Stimulated activated CD4-positive, alpha-beta T cell treated with anti-CD3 and anti-CD28 coated beads, Interleukin-1b, Interleukin-23, amount 100 ng/mL, for 4 hours (primary cell): ENCODE data around the gene ERC1.
A peak's percentile ranks its signal among the peaks of the same experiment; 100 is the strongest.

Experiments
- DNase-seq, 2 donors: peaks; one replicate each; pipeline ENCODE4 v3.0.0-alpha.2; 2020; ENCODE audit warnings: low read depth in 2 of 2

The ERC1 gene

DNA sequence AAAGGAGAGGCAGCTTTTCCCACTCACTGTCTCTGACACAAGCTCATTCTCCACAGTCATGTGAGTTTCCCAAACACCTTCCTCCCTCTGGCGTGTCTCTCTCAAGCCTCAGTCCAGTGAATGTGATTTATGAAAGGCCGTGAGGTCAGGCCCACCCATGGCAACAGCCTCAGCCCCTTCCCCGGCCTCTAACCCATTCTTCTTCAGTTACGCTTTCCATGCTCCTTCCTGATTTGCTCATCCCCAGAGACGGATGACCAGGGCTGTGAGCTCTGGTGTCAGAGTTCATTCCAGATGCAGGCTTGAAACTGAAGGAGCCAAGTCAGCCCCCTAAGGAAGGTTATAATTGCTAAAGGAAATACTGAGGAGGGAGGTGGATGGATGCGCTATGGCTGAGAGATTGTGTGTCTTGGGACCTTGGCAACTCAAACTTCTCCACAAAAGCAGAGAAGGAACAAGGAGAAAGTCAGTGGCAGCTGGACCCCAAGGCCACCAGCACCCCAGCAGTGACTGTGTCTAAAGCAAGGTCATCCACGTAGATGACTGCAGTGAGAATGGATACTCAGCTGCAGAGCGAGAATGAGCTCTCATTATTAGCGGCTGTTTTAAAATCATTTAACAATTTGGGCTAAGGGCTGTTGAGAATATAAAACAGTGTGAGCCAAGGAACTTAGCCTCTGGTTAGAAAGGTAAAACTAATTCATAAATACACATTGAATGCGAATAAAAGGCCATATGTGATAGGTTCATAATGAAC is 519.2 kb downstream of the ERC1 start:
- DNase-seq: no peak

DNA sequence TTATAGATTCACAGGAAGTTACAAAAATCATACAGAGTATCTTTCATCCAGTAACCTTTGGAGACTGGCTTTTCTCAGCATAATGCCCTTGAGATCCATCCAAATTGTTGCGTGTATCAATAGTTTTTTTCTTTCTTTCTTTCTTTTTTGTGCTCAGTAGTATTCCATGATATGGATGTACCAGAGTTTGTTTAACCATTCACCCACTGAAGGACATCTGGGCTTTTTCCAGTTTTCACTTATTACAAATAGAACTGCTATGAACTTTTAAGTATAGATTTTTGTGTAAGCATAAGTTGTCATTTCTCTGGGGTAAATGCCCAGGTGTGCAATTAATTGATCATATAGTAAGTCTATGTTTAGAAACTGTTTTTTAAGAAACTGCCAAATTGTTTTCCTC is 524.0 kb downstream of the ERC1 start:
- no peak for DNase-seq

- no peak for DNase-seq
Measured at GRCh38 chr12:1515428-1515827, 524.4 kb downstream of the ERC1 start.

DNA sequence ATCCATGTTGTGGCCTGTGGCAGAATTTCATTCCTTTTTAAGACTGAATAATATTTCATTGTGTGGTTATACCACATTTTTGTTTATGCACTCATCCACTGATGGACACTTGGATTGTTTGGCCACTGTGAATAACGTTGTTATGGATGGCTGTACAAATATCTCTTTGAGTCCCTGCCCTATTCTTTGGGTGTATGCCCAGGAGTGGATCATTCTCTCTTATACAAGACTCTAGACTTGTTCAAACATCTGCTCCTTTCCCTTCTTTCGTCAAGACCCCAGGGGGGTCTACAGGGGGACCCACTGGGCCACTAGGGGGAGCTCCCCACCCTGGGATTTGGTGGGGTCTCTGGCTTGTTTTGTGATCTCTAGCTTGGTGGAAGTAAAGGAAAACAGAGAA is 526.0 kb downstream of the ERC1 start:
- no peak for DNase-seq

DNA sequence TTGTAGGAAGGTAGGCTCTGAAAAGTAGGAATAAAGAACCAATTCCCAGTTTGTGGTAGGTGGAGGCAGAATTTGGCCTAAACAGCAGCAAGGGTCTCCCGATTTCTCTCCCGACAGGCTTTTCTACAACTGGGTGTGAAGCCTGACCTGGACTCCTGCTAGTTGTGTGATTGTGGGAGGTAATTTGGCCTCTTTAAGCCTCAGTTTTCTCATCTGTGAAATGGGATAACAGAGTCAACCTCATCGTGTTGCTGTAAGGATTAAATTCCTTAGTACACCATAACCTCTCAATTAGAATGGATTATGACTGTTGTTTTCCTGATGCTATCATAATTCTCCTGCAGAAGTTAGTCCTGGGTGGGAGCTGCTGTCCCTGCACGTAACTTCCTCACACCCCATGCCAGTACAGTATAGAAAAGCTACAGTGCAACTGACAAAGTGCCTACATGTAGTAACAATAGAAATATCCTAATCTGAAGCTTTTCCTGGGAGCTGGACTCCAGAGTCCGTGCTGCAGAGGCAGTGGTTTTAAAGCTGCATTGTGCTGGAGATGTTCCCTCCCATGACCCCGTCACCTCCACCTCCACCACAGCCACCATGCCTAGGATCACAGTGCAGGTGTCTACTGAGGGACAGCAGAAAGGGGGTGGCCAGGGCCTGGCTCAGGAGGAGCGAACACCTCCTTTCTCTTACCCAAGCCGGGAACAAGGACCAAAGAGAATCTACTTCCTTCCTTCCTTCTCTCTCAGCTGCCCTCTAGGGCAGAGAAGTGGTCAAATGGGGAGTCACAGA is 526.9 kb downstream of the ERC1 start:
- DNase-seq: no peak

DNA sequence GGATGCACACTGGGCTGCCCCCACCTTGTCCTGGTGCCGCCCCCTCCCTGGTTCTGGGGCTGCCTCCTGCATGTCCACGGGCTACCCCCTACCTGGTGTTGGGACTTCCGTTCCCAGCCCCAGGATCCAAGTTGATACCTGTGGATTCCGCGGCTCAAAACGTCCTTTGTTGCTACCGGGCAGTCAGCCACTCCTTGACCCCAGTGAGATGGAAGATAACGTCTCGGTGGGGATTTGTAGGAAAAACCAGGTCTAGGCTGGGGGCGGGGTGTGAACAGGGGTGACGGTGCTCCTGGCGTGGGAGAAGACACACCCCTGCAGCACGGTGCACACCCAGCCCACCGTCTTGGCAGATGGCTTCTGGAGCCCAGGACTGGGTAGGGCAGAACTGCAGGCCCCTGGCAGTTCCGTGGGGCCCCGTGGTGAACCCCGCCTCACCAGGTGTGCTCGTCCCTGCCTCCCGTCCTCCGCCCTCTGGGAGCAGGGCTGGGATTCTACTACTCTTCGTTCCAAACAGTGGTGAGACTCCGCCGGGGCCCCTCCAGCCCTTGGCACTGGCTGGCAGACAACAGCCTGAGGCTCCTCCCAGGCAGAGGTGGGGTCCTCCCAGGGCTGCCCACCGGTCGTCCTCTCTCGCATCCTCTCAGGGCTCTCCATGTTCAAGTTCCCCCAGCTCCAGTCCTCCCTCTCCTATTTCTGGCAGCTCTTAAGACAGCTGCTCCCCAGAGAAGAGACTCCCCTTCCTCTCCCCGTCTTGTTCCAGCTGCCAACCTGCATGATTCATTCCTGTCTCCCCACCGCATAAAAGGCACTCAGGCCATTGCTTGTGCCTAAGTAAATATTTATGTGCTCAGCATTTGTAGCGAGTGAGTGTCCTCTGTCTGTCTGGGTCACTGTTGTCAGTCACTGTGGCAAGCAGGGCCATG is 527.8 kb downstream of the ERC1 start:
- DNase-seq: no peak

GRCh38 chr12:1519642-1520041 is 528.6 kb downstream of the ERC1 start:
- DNase-seq: no peak

GRCh38 chr12:1523046-1523445 is 532.0 kb downstream of the ERC1 start:
- DNase-seq: no peak

DNA sequence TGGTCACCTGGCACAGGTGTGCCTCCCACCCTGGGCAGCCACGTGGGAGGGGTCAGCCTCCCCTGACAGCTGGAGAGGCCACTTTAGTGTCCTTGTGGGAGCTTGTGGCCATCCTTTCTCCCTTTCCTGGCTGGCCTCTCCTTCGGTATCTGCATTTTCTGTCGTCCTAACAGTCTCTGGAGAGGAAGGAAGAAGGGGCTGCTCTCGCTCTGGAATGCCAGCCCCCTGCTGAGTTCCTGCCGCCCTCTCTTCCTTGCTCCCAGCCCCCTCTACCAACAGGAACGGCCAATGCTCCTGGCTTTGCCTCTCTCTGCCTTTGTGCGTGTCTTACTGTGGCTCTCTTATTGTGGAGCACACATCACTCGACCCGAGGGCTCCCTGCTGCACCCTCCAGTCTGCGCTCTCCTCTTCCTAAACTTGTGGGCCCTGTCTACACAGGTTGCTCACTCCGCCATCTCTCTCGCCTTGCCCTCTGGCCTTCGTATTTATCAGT is 532.6 kb downstream of the ERC1 start:
- no peak for DNase-seq

GRCh38 chr12:1525858-1526257 is 534.8 kb downstream of the ERC1 start:
- DNase-seq: no peak

- no peak for DNase-seq
Measured at GRCh38 chr12:1527789-1528188, 536.8 kb downstream of the ERC1 start.

GRCh38 chr12:1528791-1529190 is 537.8 kb downstream of the ERC1 start:
- no peak for DNase-seq

DNA sequence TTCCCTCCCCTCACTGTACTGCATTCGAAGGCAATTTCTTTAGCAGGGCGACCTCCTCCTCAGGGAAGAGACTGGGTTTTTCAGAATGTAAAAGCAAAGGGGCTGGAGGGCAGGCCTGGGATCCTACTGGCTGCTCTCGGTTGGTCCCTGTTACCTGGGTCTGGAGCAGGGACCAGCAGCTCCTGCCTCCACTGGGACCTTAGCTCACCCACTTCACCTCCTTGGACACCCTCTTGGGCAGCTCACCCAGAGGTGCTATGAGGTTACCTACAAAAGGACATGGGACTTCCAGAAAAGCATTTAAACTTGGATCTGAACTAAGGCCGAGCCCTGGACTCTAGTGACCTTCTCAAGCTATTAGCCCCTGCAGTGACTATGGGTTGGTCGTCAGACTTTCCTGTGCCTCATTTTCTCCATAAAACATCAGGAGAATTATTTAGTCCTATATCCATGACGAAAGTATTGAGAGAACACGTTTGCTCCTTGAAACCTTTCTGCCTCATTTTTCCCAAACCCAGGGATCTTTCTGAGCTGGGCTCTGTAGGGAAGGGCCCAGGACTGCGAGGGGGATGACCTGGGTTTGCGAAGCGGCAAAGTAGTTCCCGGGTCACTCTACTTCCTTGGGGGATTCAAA is 538.3 kb downstream of the ERC1 start:
- no peak for DNase-seq

DNA sequence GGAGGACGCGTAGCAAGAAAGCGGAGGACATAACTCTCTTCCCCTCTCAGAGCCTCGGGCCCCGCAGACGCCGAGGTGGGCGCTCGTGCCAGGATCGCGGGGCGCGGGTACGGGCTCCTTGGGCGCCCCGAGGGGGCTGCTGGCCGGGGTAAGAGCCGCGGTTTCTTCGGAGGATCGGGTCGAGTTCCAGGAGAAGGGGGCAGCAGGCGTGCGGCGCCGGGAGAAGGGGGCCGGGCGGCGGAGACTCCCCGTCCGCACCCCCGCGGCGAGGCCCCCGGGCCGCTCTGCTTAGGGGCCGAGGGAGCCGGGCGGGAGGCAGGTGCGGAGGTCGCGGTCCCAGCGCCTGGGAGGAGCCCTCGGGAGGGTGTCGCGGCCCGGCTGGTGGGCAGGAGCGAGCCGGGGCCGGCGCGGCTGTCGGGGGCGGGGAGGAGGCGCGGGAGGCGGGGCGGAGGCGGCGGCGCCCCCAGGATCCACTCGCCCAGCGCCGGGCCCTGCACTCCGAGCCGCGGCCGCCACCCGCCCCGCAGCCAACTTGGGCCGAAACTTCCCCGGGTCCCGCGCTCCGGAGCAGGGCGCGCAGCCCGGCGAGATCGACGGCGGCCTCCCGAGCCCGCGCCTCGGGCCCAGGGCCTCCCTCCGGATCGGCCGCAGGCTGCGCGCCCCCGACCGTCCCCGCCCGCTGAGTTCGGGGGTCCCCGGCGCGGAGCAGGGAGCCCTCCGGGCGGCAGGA is 539.0 kb downstream of the ERC1 start:
- peak in 1 of 2 donors; percentile 14 for DNase-seq

- no peak for DNase-seq
Measured at GRCh38 chr12:1530592-1531152, 539.6 kb downstream of the ERC1 start.

- DNase-seq: no peak
Measured at GRCh38 chr12:1531153-1531653, 540.2 kb downstream of the ERC1 start.

- DNase-seq: no peak
Measured at GRCh38 chr12:1531654-1532374, 540.8 kb downstream of the ERC1 start.

GRCh38 chr12:1532375-1533165 is 541.5 kb downstream of the ERC1 start:
- DNase-seq: no peak

- DNase-seq: no peak
Measured at GRCh38 chr12:1533205-1533601, 542.2 kb downstream of the ERC1 start.
